ENCODE measurements around the gene UBASH3B. TPM values are rescaled to one million over a fixed set of nuclear protein-coding genes. Genes with fewer than 3 reads are reported as not detected.

Gene UBASH3B
- total and polyA plus RNA-seq, 7 donors, result 1.4 to 17.5 (median 8.5) TPM

GRCh38 chr11:122671400-122671891, 15.9 kb downstream of the UBASH3B start:
- no peak for TF ChIP-seq CTCF (IDR thresholded peaks at IDR 0.05)
- no peaks in the 10 kb centered on the region for H3K4me1 ChIP-seq
- H3K9me3 ChIP-seq, result peaks cover 2% of the 10 kb centered on the region
- H3K36me3 ChIP-seq (ENCODE audit: insufficient read depth in 1 of 2, low read depth in 1 of 2), result no peaks in the 10 kb centered on the region
- 34 to 62% (median 55%) methylated on average over 12 of the region's 12 CpGs for WGBS, 3 donors
- DNase-seq (no peak), ATAC-seq (no peak)
- H3K27ac ChIP-seq, result no peak overlapping the region
- no peaks in the 10 kb centered on the region for H3K27me3 ChIP-seq (ENCODE audit: insufficient read depth in 3 of 3, low read length in 2 of 3)
- intact Hi-C loops (cut with DNase I), result no loop called here
- H3K4me3 ChIP-seq, result no peak overlapping the region

DNA sequence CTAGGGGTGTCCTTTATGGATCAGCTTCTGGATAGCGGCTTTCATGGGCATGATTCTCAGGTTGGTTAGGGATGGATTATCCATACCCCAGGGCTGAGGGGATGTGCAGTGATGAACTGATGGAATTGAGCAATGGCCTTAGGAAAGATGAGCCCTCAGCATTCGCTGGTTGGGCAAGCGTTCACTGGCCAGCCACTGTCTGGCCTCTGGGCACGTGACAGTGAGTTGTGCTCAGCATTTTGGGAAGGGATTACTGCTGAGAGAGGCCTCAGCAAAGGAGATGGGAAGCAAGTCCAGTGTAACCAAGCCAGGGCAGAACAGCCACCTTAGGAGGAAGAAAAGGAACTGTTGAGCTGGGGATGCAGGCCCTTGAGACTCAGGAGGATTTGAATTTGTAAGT, 17.4 kb downstream of the UBASH3B start:
- 66 to 84% (median 76%) methylated on average over 4 of the region's 4 CpGs for WGBS, 3 donors
- peak in 2 of 4 donors; percentile 37 to 51 for ATAC-seq
- DNase-seq, result peak in 1 of 2 donors; percentile 46
- Histone ChIP-seq H3K4me1 (no peaks in the 10 kb centered on the region), H3K36me3 (ENCODE audit: insufficient read depth in 1 of 2, low read depth in 1 of 2) (no peaks in the 10 kb centered on the region), H3K27me3 (ENCODE audit: insufficient read depth in 3 of 3, low read length in 2 of 3) (no peaks in the 10 kb centered on the region), H3K4me3 (no peak overlapping the region), H3K9me3 (peaks cover 2% of the 10 kb centered on the region), H3K27ac (no peak overlapping the region)
- TF ChIP-seq CTCF (IDR thresholded peaks at IDR 0.05), result no peak
- intact Hi-C loops (cut with DNase I), result no loop called here

DNA sequence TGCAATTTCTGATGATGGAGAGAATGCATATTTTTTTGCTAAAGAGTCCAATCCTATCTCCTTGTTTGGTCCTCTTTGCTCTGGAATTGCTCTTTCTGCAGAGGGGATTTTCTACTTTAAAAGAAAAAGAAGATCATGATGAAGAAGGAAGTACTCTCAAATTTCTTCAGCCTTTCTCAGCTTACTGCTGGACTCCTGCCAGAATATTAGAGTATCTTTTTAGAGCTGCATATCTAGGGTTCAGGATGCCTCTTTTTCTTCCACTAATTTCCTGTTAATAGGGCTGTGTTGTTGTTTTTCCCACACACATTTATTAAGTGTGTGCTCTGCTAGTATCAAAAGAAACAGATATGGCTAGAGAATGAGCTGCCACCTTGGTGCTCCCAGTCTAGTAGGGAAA, 18.2 kb downstream of the UBASH3B start:
- intact Hi-C loops (cut with DNase I), result no loop called here
- ATAC-seq (no peak), DNase-seq (no peak)
- Histone ChIP-seq H3K36me3 (ENCODE audit: insufficient read depth in 1 of 2, low read depth in 1 of 2) (no peaks in the 10 kb centered on the region), H3K27ac (no peak overlapping the region), H3K4me1 (no peaks in the 10 kb centered on the region), H3K27me3 (ENCODE audit: insufficient read depth in 3 of 3, low read length in 2 of 3) (peaks cover 0 to under 1% (median 0%) of the 10 kb centered on the region in 3 donors), H3K9me3 (peaks cover 2% of the 10 kb centered on the region), H3K4me3 (no peak overlapping the region)
- no peak for TF ChIP-seq CTCF (IDR thresholded peaks at IDR 0.05)

- Histone ChIP-seq H3K36me3 (ENCODE audit: insufficient read depth in 1 of 2, low read depth in 1 of 2) (no peaks in the 10 kb centered on the region), H3K27me3 (ENCODE audit: insufficient read depth in 3 of 3, low read length in 2 of 3) (peaks cover 0 to 3% (median 0%) of the 10 kb centered on the region in 3 donors), H3K27ac (no peak overlapping the region), H3K4me1 (no peaks in the 10 kb centered on the region), H3K4me3 (no peak overlapping the region), H3K9me3 (no peaks in the 10 kb centered on the region)
- ATAC-seq (no peak), DNase-seq (no peak)
- TF ChIP-seq CTCF (IDR thresholded peaks at IDR 0.05), result no peak
- intact Hi-C loops (cut with DNase I), result no loop called here
- 86 to 91% (median 89%) methylated on average over 4 of the region's 4 CpGs for WGBS, 3 donors
Measured at GRCh38 chr11:122676638-122677037, 21.1 kb downstream of the UBASH3B start.

- 92 to 95% (median 93%) methylated on average over 6 of the region's 6 CpGs for WGBS, 3 donors
- intact Hi-C loops (cut with DNase I), result no loop called here
- no peak for TF ChIP-seq CTCF (IDR thresholded peaks at IDR 0.05)
Measured at GRCh38 chr11:122677256-122677655, 21.7 kb downstream of the UBASH3B start.

More at GRCh38 chr11:122677256-122677655, 21.7 kb downstream of the UBASH3B start:
- Histone ChIP-seq H3K4me1 (no peaks in the 10 kb centered on the region), H3K9me3 (no peaks in the 10 kb centered on the region), H3K36me3 (ENCODE audit: insufficient read depth in 1 of 2, low read depth in 1 of 2) (no peaks in the 10 kb centered on the region), H3K27me3 (ENCODE audit: insufficient read depth in 3 of 3, low read length in 2 of 3) (peaks cover 0 to 3% (median 0%) of the 10 kb centered on the region in 3 donors), H3K27ac (no peak overlapping the region), H3K4me3 (no peak overlapping the region)
- ATAC-seq (no peak), DNase-seq (no peak)
